Suppressor macrophage treated with lipopolysaccharide for 4 hours (primary cell): ENCODE results near the gene TRERF1.
A peak's percentile ranks its signal among the peaks of the same experiment; 100 is the strongest.
"Not testable (repeated sequence)": the region's sequence is repeated elsewhere in the genome, so short reads cannot be mapped to it uniquely, and the experiment has no call there.

Experiments used
- DNase-seq: peaks from one replicate; pipeline ENCODE4 v3.0.0-alpha.2; 2020

TRERF1 gene

DNA sequence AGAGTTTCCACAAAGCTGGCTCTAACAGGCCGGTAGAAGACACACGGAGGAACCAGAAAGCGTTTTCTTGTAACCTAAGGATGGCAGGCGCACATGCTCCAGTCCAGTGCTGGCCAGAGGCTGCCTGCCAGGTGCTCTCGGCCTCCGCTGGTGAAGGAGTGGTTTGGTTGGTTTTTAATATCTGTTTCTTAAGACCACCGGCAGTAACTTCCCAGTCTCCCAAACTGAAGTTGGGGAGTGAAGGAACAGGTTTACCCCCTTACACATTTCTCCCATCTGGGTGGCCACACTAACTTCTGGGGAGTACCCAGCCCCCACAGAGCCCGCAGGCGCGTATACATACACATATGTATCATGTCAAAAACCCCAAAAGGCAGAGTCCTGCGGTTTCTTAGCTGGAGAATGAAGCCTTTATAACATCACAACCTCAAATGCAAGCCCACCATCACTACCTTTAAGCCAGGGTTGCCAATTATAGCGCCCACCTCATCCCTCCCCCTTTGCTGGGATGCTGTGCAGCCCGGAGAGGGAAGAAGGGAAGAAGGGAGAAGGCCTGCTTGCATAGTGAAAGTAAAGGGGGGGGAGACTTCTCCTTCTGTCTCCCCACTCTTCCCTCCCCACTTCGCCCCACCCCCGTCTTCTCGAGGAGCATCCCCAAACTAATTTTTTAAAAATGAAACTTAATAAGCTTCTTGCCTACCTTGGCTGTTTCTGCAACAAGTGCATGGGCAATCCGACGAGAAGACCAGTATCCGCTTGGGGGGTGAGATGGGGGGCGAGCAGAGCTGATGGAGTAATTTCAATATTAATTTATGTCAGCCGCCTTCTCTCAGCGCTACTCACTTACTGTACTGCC is 1.0 kb downstream of the TRERF1 start:
- DNase-seq: peak; percentile 47

DNA sequence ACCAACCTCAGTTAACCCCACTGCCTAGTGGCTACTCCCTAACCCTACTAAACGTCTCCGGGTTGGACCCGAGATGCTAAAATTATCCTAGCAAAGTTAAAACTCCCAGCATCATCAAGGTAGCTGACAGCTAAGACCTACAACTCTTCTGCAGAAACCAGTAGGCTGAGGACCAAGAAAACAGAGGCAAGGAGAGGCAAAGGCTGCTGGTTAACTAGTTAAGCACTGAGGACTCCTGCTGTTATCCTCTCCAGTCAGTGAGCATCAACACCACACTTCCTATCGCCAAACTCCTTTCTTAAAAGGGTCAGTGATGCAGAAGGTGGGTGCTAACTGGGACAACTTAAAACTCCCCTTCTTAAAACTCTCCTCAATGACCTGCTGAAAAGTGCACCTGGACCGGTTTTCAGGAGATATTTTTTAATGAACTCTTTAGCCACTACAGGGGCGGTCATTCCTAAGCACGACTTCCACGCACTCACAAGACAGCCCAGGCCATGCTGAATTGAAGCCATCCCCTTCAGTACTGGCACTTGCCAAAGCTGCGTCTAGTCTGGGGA is 1.7 kb downstream of the TRERF1 start:
- no peak for DNase-seq

DNA sequence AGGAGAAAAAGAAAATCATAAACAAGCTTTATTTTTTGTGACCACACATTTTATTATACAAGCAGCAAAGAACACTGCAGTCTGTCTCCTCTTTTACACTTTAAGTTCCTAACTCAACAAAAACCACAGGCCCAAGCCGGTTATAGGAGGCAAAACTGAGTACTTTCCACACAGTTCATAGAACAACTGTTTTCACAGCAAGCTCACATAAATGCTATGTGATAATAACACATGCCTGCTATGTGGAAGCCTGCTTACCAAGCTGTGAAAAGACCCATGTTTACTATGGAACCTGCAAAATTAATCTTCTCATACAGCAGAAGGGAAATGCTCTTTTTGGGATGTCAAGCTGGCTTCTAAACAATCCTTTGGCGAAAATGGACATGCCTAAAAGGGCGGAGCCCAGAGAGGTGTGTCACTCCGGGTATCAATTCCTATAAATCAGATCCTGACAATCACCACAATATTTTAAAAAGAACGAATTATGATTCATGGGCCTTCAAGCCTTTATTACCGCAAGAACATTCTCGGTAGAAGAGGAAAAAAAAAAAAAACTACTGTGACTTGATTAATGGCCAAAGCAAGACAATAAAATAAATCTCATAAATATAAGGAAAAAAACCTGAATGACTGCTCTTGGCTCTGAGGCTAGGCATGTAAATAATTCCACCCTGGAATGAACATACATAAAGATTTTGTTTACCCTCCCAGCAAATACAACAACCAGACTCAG is 2.6 kb downstream of the TRERF1 start:
- no peak for DNase-seq

DNA sequence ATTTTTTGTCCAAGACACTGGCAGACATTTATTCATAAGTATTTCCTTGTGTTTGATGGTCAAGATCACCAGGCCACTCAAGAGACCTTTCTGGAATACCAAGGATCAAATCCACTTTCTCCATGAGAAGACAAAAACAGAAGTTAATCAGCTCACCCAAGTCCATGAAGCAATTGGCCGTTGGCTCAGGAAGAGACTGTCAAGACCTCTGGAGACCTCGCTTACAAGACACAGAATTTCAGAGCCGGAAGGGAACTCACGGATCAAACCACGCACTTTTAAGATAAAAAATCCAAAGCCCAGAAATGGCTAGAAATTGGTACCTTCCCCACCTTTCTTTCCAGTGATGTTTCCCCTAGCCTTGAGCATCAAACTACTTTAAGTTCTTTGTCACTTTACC is 3.3 kb downstream of the TRERF1 start:
- DNase-seq: peak; percentile 25

DNA sequence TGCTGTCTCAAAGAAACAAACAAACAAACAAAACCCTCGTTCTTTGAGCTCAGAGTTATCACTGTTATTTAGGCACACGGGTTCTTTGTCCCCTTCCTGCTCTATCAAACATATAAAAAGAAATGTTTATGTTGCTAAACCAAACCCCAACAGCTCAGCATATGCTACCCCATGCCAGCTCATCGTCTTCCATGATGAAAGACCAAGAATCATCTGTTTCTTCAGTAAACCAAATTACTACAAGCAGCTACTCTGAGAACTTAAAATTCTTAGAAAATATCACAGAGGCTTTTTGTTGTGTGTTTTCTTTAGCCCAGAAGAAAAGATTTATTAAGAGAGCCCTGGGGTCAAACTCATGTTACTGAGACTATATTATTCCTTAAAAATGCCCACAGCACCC is 4.7 kb downstream of the TRERF1 start:
- no peak for DNase-seq

DNA sequence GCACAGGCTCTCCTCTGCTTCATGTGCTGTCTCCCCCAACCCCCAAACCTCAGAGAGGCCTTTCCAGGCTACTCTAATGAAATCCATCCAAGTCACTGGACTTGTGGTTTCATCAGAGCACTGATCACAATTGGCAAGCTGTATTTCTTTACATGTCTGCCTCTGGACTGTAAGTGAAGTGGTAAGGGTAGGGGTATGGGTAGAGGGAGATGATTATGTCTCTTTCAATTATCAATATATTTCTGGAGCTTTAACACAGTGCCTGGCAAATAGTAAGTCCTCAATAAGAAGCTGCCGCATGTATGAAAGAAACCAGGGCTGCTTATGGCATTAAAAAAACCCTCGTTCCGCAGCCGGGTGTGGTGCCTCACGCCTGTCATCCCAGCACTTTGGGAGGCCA is 5.4 kb downstream of the TRERF1 start:
- DNase-seq: no peak

DNA sequence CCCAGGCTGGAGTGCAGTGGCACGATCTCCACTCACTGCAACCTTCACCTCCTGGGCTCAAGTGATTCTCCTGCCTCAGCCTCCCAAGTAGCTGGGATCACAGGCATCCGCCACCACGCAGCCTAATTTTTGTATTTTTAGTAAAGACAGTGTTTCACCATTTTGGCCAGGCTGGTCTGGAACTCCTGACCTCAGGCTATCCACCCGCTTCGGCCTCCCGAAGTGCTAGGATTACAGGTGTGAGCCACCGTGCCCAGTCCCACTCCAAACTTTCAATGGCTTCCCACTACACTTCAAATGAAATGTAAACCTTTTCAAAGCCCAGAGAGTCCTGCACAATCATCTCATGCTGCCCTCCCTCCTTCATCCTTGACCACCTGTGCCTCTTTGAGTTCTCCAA is 5.8 kb downstream of the TRERF1 start:
- not testable (repeated sequence) for DNase-seq

DNA sequence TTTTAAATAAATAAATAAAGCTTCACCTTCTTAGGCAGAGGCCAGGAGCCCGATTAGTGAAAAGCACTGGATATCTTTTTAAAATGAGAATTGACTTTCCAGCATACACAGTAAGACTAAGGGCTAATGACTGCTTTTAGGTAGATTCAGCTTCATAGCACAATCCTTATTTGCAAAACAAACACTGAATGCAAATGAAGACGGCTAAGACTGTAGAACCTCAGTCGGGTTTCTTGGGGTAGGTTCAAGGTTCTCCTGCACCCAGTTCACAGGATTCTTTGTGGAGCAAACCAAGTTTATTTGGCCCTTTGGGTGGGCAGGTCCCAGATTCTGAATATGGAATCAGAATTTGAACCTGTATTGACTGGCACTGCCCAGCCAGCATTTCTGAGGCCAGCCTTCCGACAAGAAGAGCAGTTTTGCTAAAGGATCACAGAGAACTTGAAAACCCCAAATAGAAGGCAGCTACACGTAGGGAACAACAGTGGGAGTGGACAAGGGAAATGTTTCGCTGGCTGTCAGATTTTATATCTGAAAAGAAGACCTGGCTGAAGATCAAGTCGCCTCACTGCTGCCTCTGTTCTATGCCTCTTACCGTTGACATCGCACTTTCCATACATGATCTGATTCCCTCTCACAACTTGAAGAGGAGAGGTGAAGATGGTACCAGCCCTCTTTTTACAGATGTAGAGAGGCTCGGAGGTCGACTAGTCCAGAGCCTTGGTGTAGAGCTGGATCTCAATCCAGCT is 8.2 kb downstream of the TRERF1 start:
- no peak for DNase-seq

DNA sequence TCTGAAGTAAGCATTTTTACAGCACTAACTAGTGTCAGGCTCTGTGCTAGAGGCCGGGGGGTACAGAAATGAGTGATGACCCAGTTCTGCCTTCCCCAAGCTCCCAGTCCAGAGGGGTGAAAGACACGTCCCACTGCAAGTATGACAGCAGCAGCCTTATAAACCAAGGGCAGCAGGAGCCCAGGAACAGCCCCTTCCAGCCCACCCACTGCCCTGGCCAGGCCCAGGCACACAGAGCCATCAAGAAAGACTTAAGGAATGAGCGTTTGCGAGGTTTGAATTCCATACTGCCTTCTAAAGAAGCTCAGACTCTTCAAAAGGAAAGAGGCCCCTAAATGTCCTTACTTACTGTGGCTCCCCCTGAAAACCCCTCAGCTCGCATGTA is 10.0 kb downstream of the TRERF1 start:
- DNase-seq: no peak

DNA sequence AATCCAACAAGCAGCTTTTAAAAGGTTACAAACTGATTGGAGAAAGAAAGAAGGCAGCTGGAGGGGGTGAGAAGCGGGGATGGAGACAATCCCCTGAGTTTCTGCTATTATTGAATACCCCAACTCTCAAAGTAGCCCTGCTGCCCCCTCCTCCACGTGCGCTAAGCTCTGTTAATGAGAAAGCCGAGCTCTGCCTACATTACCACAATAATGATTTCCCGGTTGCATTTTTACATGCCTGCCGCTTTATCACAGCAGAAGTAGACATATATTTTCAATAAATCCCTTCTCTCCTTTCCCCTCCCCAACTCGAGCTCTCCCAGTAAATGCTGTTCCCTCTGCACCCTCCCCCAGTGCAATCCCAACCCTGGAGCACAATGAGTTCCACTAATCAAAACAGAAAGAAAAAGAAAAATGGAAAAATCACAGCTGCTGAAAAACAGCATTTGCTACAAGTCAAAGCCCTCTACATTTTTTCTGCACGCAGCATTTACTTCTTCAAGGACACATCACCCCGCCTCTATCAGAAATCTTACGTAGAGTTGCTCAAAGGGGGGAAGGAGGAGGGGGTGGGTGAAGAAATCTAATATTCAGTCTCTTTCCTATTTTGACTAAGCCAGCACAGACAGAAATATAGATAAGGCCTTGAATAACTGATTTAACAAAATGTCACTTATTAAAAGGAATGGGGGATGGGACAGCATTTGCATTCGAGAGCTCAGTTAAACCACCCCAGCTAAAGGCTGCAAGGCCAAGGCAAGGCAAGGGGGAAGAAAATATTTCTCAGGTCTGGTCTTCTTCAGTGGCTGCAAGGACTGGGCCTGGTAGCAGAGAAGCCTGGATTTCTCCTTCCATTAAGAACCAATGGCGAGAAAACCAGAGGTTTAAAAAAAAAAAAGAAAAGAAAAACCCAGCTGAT is 10.7 kb downstream of the TRERF1 start:
- DNase-seq: no peak

DNA sequence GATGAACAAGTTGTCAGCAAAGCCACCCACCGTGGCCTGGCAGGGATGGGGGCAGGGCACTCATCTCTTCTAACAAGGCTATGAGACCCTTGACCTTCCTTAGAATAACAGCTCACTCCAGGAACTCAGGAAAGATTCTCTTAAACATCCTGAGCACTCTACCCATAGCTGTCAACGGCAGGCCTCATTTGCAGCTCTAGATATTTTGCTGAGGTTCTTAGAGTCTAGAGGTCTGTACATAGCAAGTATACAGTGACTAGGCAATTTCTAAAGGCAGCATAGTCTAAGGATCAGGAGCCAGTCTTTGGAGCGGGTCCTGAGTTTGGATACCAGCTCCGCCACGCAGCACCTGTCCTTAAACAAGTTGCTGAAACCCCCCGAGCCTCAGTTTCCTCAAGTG is 11.7 kb downstream of the TRERF1 start:
- no peak for DNase-seq

DNA sequence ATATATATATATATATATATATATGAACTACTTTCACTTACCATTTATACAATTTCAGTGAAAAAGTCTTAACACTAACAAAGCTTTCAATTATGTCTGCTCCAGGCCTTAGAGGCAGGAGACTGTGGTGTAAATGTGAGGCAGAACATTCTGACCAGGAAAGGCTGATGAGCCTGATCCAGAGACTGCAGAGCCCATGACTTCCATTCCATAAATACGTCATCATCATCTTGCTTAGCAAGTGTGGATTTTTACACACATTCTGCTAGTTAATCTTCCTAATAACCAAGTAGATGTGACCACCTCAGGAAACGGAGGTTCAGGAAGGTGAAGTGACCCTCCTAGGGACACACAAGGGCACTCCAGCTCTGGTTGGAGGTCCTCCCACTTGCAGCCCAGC is 14.9 kb downstream of the TRERF1 start:
- no peak for DNase-seq

DNA sequence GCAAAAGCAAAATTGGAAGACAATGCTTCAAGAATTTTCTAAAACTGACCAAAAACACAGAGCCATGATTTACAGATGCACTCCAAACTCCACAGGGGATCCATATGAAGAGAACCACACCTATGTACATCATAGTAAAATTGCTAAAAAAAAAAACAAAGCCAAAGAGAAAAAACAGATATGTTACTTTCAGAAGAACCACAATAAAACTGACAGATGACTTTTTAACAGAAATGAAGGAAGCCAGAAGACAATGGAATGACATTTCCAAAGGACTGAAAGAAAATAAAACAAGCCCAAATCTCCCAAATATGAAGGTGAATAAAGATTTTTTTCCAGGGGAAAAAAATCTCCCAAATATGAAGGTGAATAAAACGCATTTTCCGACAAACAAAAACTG is 17.5 kb downstream of the TRERF1 start:
- DNase-seq: no peak

DNA sequence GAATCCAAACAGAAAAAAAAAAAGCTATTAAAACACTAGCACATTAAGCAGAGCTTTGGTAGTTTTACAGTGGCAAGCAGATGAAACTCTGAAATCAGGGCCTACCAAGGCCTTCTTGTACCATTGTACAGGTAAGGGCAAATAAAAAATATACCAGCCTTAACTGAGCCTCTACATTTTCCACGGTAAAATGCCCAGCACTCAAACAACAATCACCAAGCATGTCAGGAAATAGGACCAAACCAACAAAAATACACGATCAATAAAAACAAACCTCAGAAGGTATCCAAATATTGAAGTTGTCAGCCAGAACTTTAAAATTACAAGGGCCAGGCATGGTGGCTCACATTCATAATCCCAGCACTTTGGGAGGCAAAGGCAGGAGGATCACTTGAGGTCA is 18.3 kb downstream of the TRERF1 start:
- no peak for DNase-seq

DNA sequence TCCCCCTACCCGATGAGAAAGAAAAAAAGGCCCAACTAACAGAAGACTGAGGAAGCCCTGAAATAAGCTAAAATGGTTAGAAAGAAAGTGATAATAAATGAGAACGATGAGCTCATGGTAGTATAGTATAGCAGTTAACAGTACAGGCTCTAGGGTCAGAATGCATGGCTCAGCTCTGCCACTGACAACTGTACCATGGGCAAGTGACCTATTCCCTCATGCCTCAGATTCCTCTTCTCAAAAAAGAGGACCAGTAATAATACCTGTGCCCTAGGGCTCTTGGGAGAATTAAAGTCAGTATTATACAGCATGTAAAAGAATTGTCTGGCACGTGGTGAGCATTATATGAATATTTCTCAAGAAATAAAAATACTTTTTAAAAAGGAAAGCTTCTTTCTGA is 19.8 kb downstream of the TRERF1 start:
- DNase-seq: no peak

DNA sequence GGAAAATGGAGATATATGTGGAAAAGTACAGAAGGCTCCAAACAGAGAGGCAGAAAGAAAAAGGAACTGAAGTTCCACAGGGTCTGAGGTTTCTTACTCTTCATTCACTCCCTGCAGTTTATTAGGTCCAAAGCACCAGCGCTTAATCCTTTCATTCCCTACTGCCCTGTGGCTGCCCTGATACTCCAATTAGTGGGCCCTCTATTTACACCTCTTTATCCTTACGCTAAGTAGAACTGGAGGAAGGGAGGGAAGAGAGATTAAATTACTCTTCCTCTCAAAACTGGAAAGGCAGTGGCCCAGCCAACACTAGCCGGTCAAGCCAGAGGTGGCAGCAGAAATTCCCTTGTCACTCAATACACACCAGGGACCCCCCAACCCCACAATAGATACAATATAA is 20.4 kb downstream of the TRERF1 start:
- DNase-seq: no peak

DNA sequence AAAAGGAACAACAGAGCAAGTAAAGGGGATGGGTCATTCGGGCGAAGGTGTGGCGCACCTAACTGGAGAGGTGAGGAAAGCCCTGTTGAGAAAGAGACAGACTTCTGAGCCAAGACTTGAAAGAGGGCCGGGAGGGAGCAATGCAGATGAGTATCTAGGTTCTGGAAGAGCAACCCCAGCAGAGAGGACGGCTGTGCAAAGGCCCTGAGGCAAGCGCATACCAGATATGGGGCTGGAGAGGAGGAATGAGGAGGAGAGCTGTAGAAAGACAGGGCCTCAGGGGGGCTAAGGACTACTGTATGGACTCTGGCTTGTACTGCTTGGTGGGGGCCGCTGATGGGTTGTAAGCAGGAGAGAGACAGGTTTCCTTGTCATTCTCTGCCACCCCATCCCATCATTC is 21.9 kb downstream of the TRERF1 start:
- DNase-seq: no peak

DNA sequence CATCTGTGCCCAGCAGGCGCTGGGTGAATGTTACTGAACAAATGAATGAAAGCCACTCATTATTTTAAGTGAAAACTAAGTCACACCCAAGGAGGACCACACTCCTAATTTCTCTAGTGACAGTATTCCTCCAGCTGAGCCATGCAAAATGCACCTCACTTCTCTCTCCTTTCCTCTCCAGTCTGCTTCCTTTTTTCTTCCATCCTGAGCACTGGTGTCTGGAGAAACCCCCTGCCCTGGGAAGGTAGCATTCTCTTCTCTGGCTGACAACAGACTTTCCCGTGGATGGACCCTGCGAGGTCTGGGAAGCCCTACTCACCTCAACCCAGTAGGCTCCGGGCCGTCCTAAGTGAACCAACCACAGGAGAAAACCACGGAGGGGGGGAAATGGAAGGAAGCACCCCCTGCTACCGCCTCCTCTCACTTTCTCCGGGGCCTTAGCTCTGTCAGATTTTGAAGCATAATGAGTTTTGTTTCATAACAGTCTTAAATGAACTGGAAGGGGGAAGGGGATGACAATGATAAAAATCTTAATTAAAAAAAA is 22.6 kb downstream of the TRERF1 start:
- DNase-seq: no peak

DNA sequence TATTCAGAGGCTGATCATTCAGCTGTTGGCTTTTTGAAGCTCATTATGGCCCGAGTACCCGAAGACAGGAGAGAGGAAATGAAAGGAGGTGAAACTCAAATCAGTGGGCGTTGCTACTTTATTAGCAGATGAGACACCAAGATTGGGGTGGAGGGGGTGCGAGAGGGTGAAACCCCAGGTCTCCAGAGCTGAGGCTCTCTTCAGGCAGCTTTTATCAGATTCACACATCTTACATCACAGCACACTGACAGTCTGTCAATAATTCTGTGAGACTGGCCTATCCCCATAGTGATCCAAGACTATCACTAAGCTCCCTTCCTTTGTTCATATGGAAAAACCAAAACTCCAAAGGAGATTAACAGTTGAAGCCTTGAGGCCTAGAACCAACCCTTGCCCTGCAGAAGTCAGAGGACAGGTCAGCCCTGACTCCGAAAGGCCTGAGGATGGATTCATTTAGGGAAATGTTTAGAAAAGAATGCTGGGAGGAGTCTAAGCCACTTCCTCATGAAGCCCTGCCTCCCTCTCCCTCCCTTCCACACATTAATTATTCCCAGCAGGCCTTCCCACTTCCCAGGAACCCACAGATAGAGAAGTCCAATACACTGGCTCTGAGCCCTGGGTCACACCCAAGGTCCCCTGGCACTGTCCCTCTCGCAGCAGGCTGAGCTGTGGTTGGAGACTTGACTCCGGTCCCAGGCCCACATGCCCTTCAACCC is 23.2 kb downstream of the TRERF1 start:
- DNase-seq: peak; percentile 34

DNA sequence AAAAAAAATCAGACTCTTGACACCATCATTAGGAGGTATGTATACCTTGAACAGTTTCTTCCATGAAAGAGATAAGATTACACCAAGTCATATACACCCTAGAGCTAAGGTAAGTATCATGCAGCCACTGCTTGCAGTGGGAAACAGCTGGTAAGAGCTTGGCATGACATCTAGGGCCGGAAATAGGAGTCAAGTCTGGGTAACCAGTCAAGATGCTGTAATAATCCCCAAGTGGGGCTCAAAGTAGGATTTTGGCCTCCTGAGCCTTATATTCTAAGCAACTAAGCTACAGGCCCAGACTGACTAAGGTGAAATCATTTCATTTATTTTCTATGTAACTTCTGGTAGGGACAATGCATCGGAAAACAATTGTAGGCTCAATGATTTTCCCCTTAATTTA is 23.9 kb downstream of the TRERF1 start:
- no peak for DNase-seq

DNA sequence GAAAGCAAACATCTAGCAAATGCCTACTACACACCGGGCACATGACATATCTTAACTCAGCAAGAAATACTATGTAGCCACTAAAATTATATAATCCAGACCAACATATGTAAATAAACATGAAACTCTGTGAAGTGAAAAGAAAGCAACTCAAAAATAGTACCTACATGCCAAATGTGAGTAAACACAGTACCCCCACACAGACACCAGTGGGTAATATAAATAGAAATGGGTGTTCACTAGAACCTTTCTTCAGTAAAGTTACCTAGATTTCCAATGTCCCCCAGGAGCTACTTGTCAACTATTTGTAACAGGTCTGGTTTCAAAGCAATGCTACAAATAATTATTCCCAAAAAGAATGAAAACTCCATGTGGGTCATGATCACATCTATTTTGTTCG is 25.5 kb downstream of the TRERF1 start:
- DNase-seq: no peak
